H1 (cell line): Measurements from ENCODE around the gene C16orf54. TPM values are rescaled to one million over a fixed set of nuclear protein-coding genes. Genes with fewer than 3 reads are reported as not detected.
"Not testable (repeated sequence)": the region's sequence is repeated elsewhere in the genome, so short reads cannot be mapped to it uniquely, and the experiment has no call there.

Experiments used
- CTCF ChIA-PET: fragments of 300-600 bp; sonication (Branson Sonifier 250); formaldehyde crosslinking; loops from one replicate; lab custom pipeline; 2021; ENCODE audit not compliant: partially characterized antibody; lab: Charles Lee
- POLR2A ChIA-PET: fragments of 300-600 bp; sonication (Branson Sonifier 250); formaldehyde crosslinking; loops from one replicate; lab custom pipeline; 2021; ENCODE audit warnings: inconsistent platforms; ENCODE audit not compliant: partially characterized antibody; lab: Charles Lee
- DNase-seq, 2 experiments: peaks; one replicate each; pipeline versions ENCODE4 v3.0.0 to v3.0.0-alpha.2; 2010 to 2022; ENCODE audit warnings: low spot score in 2 of 2, low read depth in 1 of 2, mixed read lengths in 1 of 2
- FAIRE-seq: peaks from 2 replicates; lab custom pipeline; 2011; peaks lifted over from hg19 to GRCh38; lab: Jason Lieb, UNC
- H2AFZ ChIP-seq: 2 replicates; pipeline ENCODE4 v1.8.1; 2012; ENCODE audit warnings: low read length, inconsistent platforms
- H2AK5ac ChIP-seq: 2 replicates; pipeline ENCODE4 v1.6.1; 2013; ENCODE audit warnings: low read depth, low read length
- H2BK120ac ChIP-seq: replicated peaks from 2 replicates; pipeline ENCODE3; 2013; ENCODE audit warnings: low read depth, low read length, inconsistent platforms
- H2BK12ac ChIP-seq: 2 replicates; pipeline ENCODE4 v1.6.1; 2013; ENCODE audit warnings: low read depth, low read length
- H2BK15ac ChIP-seq: 2 replicates; pipeline ENCODE4 v1.6.1; 2013; ENCODE audit warnings: low read length
- H2BK20ac ChIP-seq: 2 replicates; pipeline ENCODE4 v1.6.1; 2013; ENCODE audit warnings: low read length
- H2BK5ac ChIP-seq: 2 replicates; pipeline ENCODE4 v1.6.1; 2013; ENCODE audit warnings: low read depth, low read length
- H3K14ac ChIP-seq: 2 replicates; pipeline ENCODE4 v1.6.1; 2013; ENCODE audit warnings: inconsistent platforms; ENCODE audit not compliant: insufficient read length
- H3K18ac ChIP-seq: 2 replicates; pipeline ENCODE4 v1.6.1; 2013; ENCODE audit warnings: low read length; ENCODE audit errors: extremely low read depth
- H3K23ac ChIP-seq: 2 replicates; pipeline ENCODE4 v1.6.1; 2013; ENCODE audit warnings: inconsistent platforms; ENCODE audit not compliant: insufficient read length
- H3K23me2 ChIP-seq: 2 replicates; pipeline ENCODE4 v1.6.1; 2013; ENCODE audit warnings: low read depth, low read length
- H3K27ac ChIP-seq: 2 replicates; pipeline ENCODE4 v1.6.1; 2011; ENCODE audit warnings: low read depth, low read length, inconsistent platforms
- H3K27me3 ChIP-seq, 4 experiments: replicated peaks in 1 of 4; 1 replicate in 1 of 4; 2 replicates in 3 of 4; pipeline versions ENCODE4 v1.6.1 to v1.8.1; 2011 to 2013; ENCODE audit warnings: low read length in 3 of 4, mild to moderate bottlenecking in 3 of 4, inconsistent platforms in 2 of 4, mixed read lengths in 2 of 4, moderate library complexity in 1 of 4; ENCODE audit not compliant: control insufficient read depth in 3 of 4, insufficient read depth in 3 of 4; ENCODE audit errors: extremely low read depth in 1 of 4
- H3K36me3 ChIP-seq, 4 experiments: 2 replicates each; pipeline versions ENCODE4 v1.6.1 to v1.8.1; 2011 to 2013; ENCODE audit warnings: mild to moderate bottlenecking in 4 of 4, low read length in 3 of 4, moderate library complexity in 2 of 4, control low read depth in 1 of 4, inconsistent platforms in 1 of 4; ENCODE audit not compliant: insufficient read depth in 4 of 4, control insufficient read depth in 2 of 4
- H3K4ac ChIP-seq: replicated peaks from 2 replicates; pipeline ENCODE3; 2013; ENCODE audit warnings: low read length, low read depth, mixed read lengths, inconsistent platforms; ENCODE audit not compliant: insufficient read length
- H3K4me1 ChIP-seq, 4 experiments: replicated peaks in 1 of 4; 1 replicate in 1 of 4; 2 replicates in 3 of 4; pipeline versions ENCODE4 v1.6.1 to v1.8.1; 2011 to 2013; ENCODE audit warnings: low read length in 3 of 4, inconsistent platforms in 2 of 4, mixed read lengths in 1 of 4; ENCODE audit not compliant: insufficient read depth in 4 of 4, control insufficient read depth in 3 of 4
- H3K4me2 ChIP-seq, 2 experiments: 2 replicates each; pipeline versions ENCODE4 v1.6.1 to v1.8.1; 2011 to 2013; ENCODE audit warnings: low read depth in 2 of 2, low read length in 2 of 2, control low read depth in 1 of 2, inconsistent platforms in 1 of 2, mild to moderate bottlenecking in 1 of 2; ENCODE audit not compliant: insufficient read depth in 1 of 2
- H3K4me3 ChIP-seq, 4 experiments: fragments of 200-600, 300-600 bp in 1 of 4; sonication (generic), shearing (Covaris generic), sonication (Bioruptor Twin) in 1 of 4; 2 replicates each; pipeline versions ENCODE4 v1.5.1 to v1.8.1; 2011 to 2016; ENCODE audit warnings: low read length in 4 of 4, low read depth in 3 of 4, control low read depth in 2 of 4, inconsistent platforms in 2 of 4, mild to moderate bottlenecking in 2 of 4, mixed read lengths in 1 of 4, moderate library complexity in 1 of 4; ENCODE audit not compliant: insufficient read depth in 2 of 4; ENCODE audit errors: extremely low read depth in 1 of 4
- H3K56ac ChIP-seq: replicated peaks from 2 replicates; pipeline ENCODE3; 2013; ENCODE audit warnings: low read depth, mild to moderate bottlenecking, mixed read lengths, low read length, inconsistent platforms; ENCODE audit not compliant: insufficient read length
- H3K79me1 ChIP-seq: 2 replicates; pipeline ENCODE4 v1.6.1; 2013; ENCODE audit warnings: low read depth, low read length, control low read depth
- H3K79me2 ChIP-seq, 2 experiments: 2 replicates each; pipeline versions ENCODE4 v1.6.1 to v1.8.1; 2012 to 2013; ENCODE audit warnings: low read length in 2 of 2, mild to moderate bottlenecking in 2 of 2, inconsistent platforms in 1 of 2; ENCODE audit not compliant: insufficient read depth in 2 of 2, control insufficient read depth in 1 of 2
- H3K9ac ChIP-seq, 4 experiments: replicated peaks in 1 of 4; 1 replicate in 1 of 4; 2 replicates in 3 of 4; pipeline versions ENCODE4 v1.6.1 to v1.8.1; 2011 to 2013; ENCODE audit warnings: low read depth in 3 of 4, low read length in 3 of 4, control low read depth in 2 of 4, mild to moderate bottlenecking in 2 of 4, moderate library complexity in 2 of 4, inconsistent platforms in 1 of 4; ENCODE audit errors: extremely low read depth in 1 of 4
- H3K9me3 ChIP-seq, 2 experiments: 2 replicates each; pipeline versions ENCODE4 v1.6.1 to v1.8.1; 2012 to 2013; ENCODE audit warnings: mild to moderate bottlenecking in 2 of 2, moderate library complexity in 2 of 2, control low read depth in 1 of 2, inconsistent platforms in 1 of 2, low read depth in 1 of 2, low read length in 1 of 2, mixed read lengths in 1 of 2; ENCODE audit not compliant: insufficient read depth in 2 of 2
- H4K20me1 ChIP-seq, 2 experiments: replicated peaks in 1 of 2; 2 replicates each; pipeline versions ENCODE3 to v1.8.1; 2011 to 2013; ENCODE audit warnings: inconsistent platforms in 2 of 2, low read length in 2 of 2, mild to moderate bottlenecking in 1 of 2; ENCODE audit not compliant: insufficient read depth in 2 of 2, control insufficient read depth in 1 of 2
- H4K5ac ChIP-seq: 2 replicates; pipeline ENCODE4 v1.6.1; 2013; ENCODE audit warnings: low read length, low read depth, mixed read lengths, inconsistent platforms; ENCODE audit not compliant: insufficient read length
- H4K8ac ChIP-seq: 2 replicates; pipeline ENCODE4 v1.8.0; 2013; ENCODE audit warnings: mild to moderate bottlenecking, moderate library complexity, low read length, inconsistent platforms; ENCODE audit not compliant: insufficient read depth; ENCODE audit errors: extremely low read depth
- H4K91ac ChIP-seq: replicated peaks from 2 replicates; pipeline ENCODE3; 2013; ENCODE audit warnings: low read length, mixed read lengths, inconsistent platforms; ENCODE audit not compliant: insufficient read length
- CBX5 ChIP-seq: fragments of 300-800, 300-1000 bp; sonication (generic); IDR thresholded peaks from 2 replicates; pipeline ENCODE4 v1.7.1; 2016; ENCODE audit warnings: antibody characterized with exemption, low read length, low read depth
- NRF1 ChIP-seq: IDR thresholded peaks from 2 replicates; pipeline ENCODE4 v1.6.1; 2011; ENCODE audit warnings: mild to moderate bottlenecking, low read depth, low read length, improper control_type of control experiment
- RFX5 ChIP-seq: IDR thresholded peaks from 2 replicates; pipeline ENCODE4 v1.6.1; 2011; ENCODE audit warnings: low read depth, low read length, improper control_type of control experiment, borderline replicate concordance
- SAP30 ChIP-seq: fragments of 300-600 bp; sonication (generic); IDR thresholded peaks from 2 replicates; pipeline ENCODE4 v1.7.1; 2012; ENCODE audit warnings: low read length, moderate library complexity, mild to moderate bottlenecking, inconsistent platforms; ENCODE audit not compliant: insufficient read depth, insufficient replicate concordance
- WGBS, 2 experiments: shearing (Covaris generic) in 1 of 2; methylation state at CpG; one replicate each; pipeline versions ENCODE4 v1.1.6 to v1.1.7; 2013 to 2015; ENCODE audit warnings: low lambda C conversion rate in 2 of 2, mixed read lengths in 2 of 2, inconsistent platforms in 1 of 2, low coverage in 1 of 2, missing lambda C conversion rate in 1 of 2; ENCODE audit not compliant: insufficient replicate concordance in 2 of 2, insufficient coverage in 1 of 2, insufficient read length in 1 of 2; ENCODE audit errors: extremely low coverage in 1 of 2, missing lambda C conversion rate in 1 of 2; 5-methylcytosine and 5-hydroxymethylcytosine counted together
- polyA plus RNA-seq, 7 experiments: library from polyadenylated mRNA; depleted of rRNA in 3 of 7; stranded (reverse) in 5 of 7; unstranded in 2 of 7; fragments of >200 nt in 5 of 7; fragments of 200-250 nt in 2 of 7; gene quantifications; 1 replicate in 5 of 7; 2 replicates in 1 of 7; 4 replicates in 1 of 7; pipeline versions ENCODE4 v1.2.1 to v1.2.3, GENCODE V29; 2011 to 2013; ENCODE audit warnings: missing spikeins in 2 of 7, mixed read lengths in 2 of 7
- total RNA-seq: library from RNA; stranded (reverse); fragmentation: NEBNext Ultra II Directional; extraction: Animal tissue kit (Norgen Biotek cat#: 25700); gene quantifications from 2 replicates; pipeline ENCODE4 v1.2.1, GENCODE V29; 2021

The C16orf54 gene
- total and polyA plus RNA-seq, 2 of the 8 experiments (the other 6 are each of a cell fraction or from before 2014, with no cell fraction given), result not detected

DNA sequence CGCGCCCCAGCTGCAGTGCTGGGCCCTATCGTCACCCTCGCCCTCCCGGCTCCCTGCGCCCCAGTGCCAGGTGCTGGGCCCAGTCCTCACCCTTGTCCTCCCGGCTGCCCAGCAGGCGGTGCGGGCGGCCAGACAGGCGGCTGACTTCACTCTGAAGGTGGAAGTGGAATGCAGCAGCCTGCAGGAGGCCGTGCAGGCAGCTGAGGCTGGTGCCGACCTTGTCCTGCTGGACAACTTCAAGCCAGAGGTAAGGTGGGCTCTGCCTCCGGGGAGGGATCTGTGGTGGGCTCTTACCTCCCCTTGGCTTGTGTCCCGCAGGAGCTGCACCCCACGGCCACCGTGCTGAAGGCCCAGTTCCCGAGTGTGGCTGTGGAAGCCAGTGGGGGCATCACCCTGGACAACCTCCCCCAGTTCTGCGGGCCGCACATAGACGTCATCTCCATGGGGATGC lies 48.9 kb downstream of the C16orf54 start (continued):
- TF ChIP-seq RFX5 (no peak), NRF1 (no peak), CBX5 (no peak), SAP30 (no peak)

DNA sequence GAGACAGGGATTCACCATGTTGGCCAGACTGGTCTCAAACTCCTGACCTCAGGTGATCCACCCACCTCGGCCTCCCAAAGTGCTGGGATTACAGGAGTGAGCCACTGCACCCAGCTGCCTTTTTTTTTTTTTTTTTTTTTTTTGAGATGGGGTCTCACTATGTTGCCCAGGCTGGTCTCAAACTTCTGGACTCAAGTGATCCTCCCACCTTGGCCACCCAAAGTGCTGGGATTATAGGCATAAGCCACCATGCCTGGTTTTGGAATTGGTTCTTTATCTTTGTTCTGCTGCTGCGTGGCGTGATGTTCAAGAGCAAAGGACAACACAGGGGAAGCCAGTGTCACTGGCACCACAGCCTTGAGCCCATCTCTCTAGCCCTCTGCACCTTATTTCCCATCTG lies 50.1 kb downstream of the C16orf54 start:
- POLR2A ChIA-PET, result interaction anchor here (1.2 to 20.4 kb wide), 8 partner anchors 10 to 94 kb away, joined by 3 to 490 read pairs (median 8); partner anchors contain the start of gene QPRT
- not testable (repeated sequence) for H4K20me1 ChIP-seq, H3K9ac ChIP-seq, H2BK120ac ChIP-seq, H3K27ac ChIP-seq, H3K23ac ChIP-seq, H3K23me2 ChIP-seq, H2BK15ac ChIP-seq, H3K14ac ChIP-seq, H4K8ac ChIP-seq, H2AK5ac ChIP-seq, H2BK5ac ChIP-seq, DNase-seq, H3K4me3 ChIP-seq, H3K4ac ChIP-seq, H3K9me3 ChIP-seq, H3K27me3 ChIP-seq, FAIRE-seq, H3K18ac ChIP-seq, H4K91ac ChIP-seq, H4K5ac ChIP-seq, H2BK12ac ChIP-seq, H3K56ac ChIP-seq, H2AFZ ChIP-seq, H3K4me2 ChIP-seq, H2BK20ac ChIP-seq, H3K79me1 ChIP-seq
- WGBS, 2 experiments, result 100% methylated on average over 3 of the region's 3 CpGs; no CpG with 5 or more reads in 1 of the 2 experiments
- H3K79me2 ChIP-seq, result peaks cover 0 to 20% of the 10 kb centered on the region in 2 experiments; a peak in 2 of 4 replicates
- H3K4me1 ChIP-seq, result peaks cover 0 to 13% (median 6%) of the 10 kb centered on the region in 4 experiments; a peak in 5 of 7 replicates
- peaks cover 3 to 20% (median 12%) of the 10 kb centered on the region in 4 experiments; a peak in 7 of 8 replicates for H3K36me3 ChIP-seq
- CTCF ChIA-PET, result interaction anchor here (0.8 to 11.5 kb wide), 2 partner anchors 24 to 54 kb away, joined by 3 to 138 read pairs; no protein-coding TSS in a partner anchor
